H1 (cell line): ENCODE results near the gene SH3RF2. TPM values are rescaled to one million over a fixed set of nuclear protein-coding genes. Genes with fewer than 3 reads are reported as not detected.

Experiments used
- CHD7 ChIP-seq: fragments of 300-600 bp; sonication (generic); IDR thresholded peaks from 2 replicates; pipeline ENCODE4 v1.7.1; 2012; ENCODE audit warnings: low read length, moderate library complexity, mild to moderate bottlenecking, inconsistent platforms; ENCODE audit not compliant: insufficient replicate concordance
- HDAC2 ChIP-seq, 2 experiments: fragments of 300-600 bp in 1 of 2; sonication (generic) in 1 of 2; IDR thresholded peaks; 2 replicates each; pipeline ENCODE4 v1.6.1; 2011 to 2012; ENCODE audit warnings: low read depth in 2 of 2, low read length in 2 of 2, mild to moderate bottlenecking in 2 of 2, moderate library complexity in 2 of 2, borderline replicate concordance in 1 of 2, inconsistent platforms in 1 of 2
- JUN ChIP-seq: IDR thresholded peaks from 2 replicates; pipeline ENCODE4 v1.6.1; 2011; ENCODE audit warnings: low read depth, mild to moderate bottlenecking, improper control_type of control experiment, low read length
- NANOG ChIP-seq: IDR thresholded peaks from 2 replicates; pipeline ENCODE4 v1.6.1; 2011; ENCODE audit warnings: low read length, low read depth, mild to moderate bottlenecking, inconsistent platforms; ENCODE audit not compliant: insufficient read depth, poor library complexity, severe bottlenecking
- RAD21 ChIP-seq, 2 experiments: IDR thresholded peaks in 1 of 2; conservative IDR thresholded peaks in 1 of 2; 2 replicates each; pipeline ENCODE4 v1.6.1; 2011; ENCODE audit warnings: low read depth in 2 of 2, low read length in 2 of 2, improper control_type of control experiment in 1 of 2, inconsistent platforms in 1 of 2, mild to moderate bottlenecking in 1 of 2, moderate library complexity in 1 of 2
- RFX5 ChIP-seq: IDR thresholded peaks from 2 replicates; pipeline ENCODE4 v1.6.1; 2011; ENCODE audit warnings: low read depth, low read length, improper control_type of control experiment, borderline replicate concordance
- polyA plus RNA-seq, 7 experiments: library from polyadenylated mRNA; depleted of rRNA in 3 of 7; stranded (reverse) in 5 of 7; unstranded in 2 of 7; fragments of >200 nt in 5 of 7; fragments of 200-250 nt in 2 of 7; gene quantifications; 1 replicate in 5 of 7; 2 replicates in 1 of 7; 4 replicates in 1 of 7; pipeline versions ENCODE4 v1.2.1 to v1.2.3, GENCODE V29; 2011 to 2013; ENCODE audit warnings: missing spikeins in 2 of 7, mixed read lengths in 2 of 7
- total RNA-seq: library from RNA; stranded (reverse); fragmentation: NEBNext Ultra II Directional; extraction: Animal tissue kit (Norgen Biotek cat#: 25700); gene quantifications from 2 replicates; pipeline ENCODE4 v1.2.1, GENCODE V29; 2021
- TF ChIP-seq, protein P1 (sequence below), 3 experiments: IDR thresholded peaks; 1 replicate in 2 of 3; 2 replicates in 1 of 3; pipeline versions ENCODE4 v1.5.1 to v1.6.1; 2011; ENCODE audit warnings: low read length in 3 of 3, mild to moderate bottlenecking in 3 of 3, inconsistent platforms in 2 of 3, low read depth in 1 of 3, moderate library complexity in 1 of 3; ENCODE audit not compliant: insufficient read depth in 1 of 3; ENCODE audit errors: control extremely low read depth in 1 of 3

The SH3RF2 gene
- total and polyA plus RNA-seq, 2 of the 8 experiments (the other 6 are each of a cell fraction or from before 2014, with no cell fraction given): 0.80 to 0.95 TPM

- TF ChIP-seq CHD7: no peak
- no peak for TF ChIP-seq RAD21 (IDR thresholded peaks at IDR 0.05 in 1 of 2, conservative IDR thresholded peaks at IDR 0.05 in 1 of 2; ENCODE audit: low read depth in 2 of 2, low read length in 2 of 2)
- no peak for TF ChIP-seq NANOG
- TF ChIP-seq JUN: no peak
- TF ChIP-seq RFX5: no peak
- TF ChIP-seq, protein P1, sequence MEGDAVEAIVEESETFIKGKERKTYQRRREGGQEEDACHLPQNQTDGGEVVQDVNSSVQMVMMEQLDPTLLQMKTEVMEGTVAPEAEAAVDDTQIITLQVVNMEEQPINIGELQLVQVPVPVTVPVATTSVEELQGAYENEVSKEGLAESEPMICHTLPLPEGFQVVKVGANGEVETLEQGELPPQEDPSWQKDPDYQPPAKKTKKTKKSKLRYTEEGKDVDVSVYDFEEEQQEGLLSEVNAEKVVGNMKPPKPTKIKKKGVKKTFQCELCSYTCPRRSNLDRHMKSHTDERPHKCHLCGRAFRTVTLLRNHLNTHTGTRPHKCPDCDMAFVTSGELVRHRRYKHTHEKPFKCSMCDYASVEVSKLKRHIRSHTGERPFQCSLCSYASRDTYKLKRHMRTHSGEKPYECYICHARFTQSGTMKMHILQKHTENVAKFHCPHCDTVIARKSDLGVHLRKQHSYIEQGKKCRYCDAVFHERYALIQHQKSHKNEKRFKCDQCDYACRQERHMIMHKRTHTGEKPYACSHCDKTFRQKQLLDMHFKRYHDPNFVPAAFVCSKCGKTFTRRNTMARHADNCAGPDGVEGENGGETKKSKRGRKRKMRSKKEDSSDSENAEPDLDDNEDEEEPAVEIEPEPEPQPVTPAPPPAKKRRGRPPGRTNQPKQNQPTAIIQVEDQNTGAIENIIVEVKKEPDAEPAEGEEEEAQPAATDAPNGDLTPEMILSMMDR (IDR thresholded peaks at IDR 0.05; ENCODE audit: control extremely low read depth in 1 of 3, insufficient read depth in 1 of 3, low read depth in 1 of 3, low read length in 3 of 3): no peak
- TF ChIP-seq HDAC2 (IDR thresholded peaks at IDR 0.05; ENCODE audit: borderline replicate concordance in 1 of 2, low read depth in 2 of 2, low read length in 2 of 2): no peak
These were observed 54.7 kb downstream of the SH3RF2 start (continued) for GRCh38 chr5:145991044-145991575.
